Stimulated activated CD4-positive, alpha-beta T cell treated with anti-CD3 and anti-CD28 coated beads, Interleukin-1b, Interleukin-23, amount 100 ng/mL, for 48 hours (primary cell): ENCODE measurements around the gene GJC2.

Experiments
- DNase-seq: peaks from one replicate; pipeline ENCODE4 v3.0.0-alpha.2; 2020

Gene GJC2

DNA sequence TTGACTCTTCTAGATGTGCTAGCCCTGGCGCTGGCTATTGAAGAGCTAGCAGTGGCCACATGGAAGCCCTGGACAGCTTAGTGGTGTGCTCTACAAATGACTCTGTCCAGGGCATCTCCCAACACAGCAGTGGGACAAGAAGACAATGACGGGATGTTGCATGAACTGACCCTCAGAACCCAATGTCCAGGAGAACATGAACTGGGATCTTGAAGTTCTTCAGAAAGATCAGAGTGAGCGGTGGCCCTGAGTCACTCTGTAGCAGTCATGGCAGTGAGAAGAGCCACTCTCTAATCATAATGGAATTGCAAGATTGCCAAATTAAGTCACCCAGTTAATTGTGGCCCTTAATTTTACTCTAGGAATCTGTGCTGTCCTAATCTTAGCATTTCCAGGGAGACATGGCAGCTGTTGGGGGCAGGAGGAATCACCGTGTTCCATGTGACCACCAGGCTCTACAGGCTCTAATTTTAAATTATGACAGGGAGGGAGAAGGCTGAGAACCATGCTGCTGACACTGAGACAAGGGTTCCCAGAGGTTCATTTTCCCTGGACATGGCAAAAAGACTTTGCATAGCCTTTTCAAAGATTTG is 47.9 kb downstream of the GJC2 start:
- no peak for DNase-seq

DNA sequence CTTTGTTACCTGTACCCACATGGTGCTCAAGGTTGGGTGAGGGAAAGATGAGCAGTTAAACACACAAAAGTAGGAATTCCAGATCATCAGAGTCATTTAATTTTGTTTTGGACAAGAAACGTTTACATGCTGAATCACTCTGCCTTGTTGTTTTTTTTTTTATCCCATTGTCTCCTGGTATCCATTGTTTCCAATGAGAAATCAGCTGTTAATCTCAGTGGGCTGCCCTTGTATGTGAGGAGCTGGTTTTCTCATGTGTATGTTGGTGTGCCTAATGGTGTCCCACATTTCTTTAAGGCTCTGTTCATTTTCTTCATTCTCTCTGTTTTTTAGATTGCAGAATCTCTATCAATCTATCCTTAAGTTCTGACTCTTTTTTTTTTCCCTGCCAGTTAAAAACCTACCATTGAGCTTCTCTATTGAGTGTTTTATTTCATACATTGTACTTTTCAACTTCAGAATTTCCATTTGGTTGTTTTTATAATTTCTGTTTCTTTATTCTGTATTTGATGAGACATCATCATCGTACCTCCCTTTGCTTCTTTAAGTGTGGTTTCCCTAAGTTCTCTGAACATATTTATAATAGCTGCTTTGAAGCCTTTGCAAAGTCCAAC is 49.4 kb downstream of the GJC2 start:
- no peak for DNase-seq

DNA sequence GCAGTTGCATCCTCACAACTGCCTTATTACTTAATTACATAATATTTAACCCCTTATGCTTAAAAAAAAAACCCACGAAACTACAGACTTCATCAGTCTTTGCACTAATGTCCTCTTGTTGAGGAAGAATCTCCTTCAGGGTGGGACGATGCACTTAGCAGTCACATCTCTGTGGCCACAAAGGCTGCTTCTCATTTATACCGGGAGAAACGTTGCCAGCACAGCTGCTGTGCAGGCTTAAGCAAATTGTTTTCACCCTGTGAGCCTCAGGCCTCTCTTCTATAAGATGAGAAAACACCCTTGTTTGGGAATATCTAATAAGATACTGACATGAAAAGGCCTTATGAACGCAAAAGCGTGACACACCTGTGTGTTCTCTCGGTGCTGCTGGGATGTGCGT is 55.2 kb downstream of the GJC2 start:
- no peak for DNase-seq

DNA sequence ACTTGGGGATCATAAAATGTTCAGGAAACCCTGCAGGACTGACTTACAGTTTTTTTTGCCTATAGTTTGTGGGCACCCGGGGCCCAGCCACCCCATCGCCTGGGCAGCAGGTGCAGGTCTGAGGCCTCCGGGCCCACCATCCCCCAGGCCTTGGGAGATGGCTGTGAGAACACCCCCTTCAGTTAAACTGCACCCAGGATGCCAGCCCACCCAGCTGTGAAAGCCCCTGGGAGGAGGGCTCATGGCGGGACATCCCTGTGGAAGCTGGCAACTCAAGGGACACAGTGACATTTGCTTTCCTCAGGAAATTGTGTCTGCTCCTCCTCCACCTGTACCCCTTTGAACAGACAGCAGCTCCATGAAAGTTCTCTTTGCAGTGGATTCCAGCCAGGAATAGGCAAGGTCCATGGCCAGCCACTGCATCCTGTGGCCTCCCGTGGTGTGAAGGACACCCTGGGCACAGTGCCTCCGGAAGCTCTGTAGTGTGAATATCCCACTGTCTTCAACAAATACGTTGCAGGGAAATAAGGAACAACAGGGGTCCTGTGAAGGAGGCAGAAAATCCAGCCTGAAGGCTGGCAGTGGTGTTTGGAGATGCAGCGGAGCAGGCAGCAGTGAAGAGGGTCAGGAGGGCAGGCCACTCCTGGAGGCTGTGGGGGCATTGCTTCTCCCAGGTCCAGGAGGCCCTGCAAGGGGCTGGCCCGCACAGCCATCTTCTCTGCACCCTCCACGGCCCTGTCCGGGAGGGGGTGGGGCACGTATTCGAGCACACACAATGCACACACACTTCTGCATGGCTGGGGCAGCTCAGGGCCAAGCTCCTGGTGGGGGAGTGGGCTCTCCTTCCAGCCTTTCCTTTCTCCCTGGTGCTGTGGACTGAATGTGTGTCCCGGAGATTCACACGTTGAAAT is 56.1 kb downstream of the GJC2 start:
- DNase-seq, result no peak

DNA sequence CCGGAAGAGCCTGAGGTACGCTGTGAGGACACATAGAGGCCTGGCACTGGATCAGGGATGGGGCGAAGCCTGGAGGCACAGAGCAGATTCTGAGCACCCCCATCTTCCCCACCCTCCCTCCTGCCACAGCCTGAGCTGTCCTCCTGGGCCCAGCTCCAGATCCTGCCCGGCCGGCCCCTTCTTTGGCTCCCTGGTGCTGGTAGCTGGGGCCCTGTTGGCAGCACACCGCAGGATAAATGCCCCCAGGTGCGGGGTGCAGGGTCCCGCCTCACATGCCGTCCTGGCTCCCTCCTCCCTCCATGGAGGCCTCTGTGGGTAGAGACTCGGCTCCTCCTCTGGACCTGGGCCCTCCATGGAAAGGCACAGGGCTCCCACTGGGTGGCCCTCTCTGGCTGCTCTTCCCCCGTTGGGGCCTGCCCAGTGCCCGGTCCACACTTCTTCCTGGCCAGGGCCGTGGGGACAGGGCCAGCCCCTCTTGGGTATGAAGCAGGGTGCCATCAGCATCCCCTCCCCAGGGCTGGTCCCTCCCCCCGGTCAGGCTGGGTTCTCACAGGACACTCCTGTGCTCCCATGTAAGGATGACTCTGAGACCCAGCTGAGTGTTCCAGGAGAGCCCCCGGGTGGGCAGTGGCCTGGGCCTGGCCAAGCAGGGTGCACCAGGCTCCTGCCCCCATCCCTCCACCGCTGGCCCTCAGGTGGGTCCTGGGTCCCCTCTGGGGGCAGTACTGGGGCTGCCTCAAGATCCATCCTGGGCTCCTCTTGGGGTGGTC is 57.0 kb downstream of the GJC2 start:
- DNase-seq, result no peak

DNA sequence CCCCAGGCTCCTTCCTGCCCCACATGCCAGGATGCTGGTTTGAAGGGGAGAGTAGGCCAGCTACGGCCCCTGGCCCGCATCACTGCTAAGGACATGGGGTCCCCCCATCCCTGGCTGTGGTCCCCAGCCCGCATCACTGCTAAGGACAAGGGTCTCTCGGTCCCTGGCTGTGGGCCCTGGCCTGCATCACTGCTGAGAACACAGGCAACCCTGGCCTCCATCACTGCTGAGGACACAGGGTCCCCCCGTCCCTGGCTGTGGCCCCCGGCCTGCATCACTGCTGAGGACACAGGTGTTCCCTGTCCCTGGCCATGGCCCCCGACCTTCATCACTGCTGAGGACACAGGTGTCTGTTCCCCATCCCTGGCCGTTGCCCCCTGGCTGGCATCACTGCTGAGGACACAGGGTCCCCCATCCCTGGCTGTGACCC is 57.7 kb downstream of the GJC2 start:
- DNase-seq, result no peak

DNA sequence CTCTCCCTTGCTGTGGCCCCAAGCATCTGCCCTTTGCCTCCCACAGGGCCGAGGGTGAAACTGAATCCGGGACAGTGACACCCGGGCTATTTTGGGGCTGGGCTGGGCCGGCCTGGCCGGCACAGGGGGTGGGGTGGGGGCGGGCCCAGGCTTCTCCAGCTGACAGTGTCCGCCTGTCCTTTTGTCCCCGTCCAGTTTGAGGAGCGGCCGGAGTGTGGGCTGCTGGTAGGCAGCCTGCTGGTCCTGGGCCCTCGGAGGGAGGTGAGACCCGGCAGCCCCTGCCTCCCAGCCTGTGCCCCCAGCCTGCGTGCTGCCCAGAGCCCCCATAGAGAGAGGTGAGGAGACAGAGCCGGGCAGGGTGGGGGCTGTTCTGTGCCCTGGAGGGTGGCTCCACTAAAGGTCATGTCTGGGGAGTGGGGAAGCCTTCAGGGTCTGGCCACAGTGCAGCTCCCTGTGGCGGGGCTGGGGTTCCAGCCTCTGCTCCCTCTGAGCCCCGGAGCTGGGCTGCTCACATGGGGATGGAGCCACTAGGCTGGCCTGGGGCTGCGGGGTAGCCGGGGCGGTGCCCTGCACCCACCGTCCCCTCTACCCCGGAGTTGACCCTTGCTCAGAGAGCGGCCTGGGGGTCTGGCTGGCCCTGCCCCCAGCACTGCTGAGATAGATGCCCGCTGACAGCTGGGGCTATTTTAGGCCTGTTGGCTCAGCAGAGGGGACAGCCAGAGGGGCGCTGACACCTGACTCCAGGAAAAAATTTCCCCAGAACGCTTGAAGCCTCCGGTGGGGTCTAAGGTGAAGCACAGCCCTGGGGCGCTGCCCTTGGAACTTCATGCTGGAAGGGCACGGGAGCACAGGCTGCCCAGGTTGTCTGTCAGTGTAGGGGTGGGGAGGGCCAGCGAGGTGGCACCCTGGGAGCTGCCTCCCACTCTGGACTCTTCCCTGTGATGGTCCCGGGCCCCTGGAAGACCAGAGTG is 58.4 kb downstream of the GJC2 start, which contains the start of gene OBSCN:
OBSCN (plus strand) TSS at position 194 of the 971 bp plus-strand sequence. CDS start 3,740 bp downstream, outside the sequence.
- no peak for DNase-seq

DNA sequence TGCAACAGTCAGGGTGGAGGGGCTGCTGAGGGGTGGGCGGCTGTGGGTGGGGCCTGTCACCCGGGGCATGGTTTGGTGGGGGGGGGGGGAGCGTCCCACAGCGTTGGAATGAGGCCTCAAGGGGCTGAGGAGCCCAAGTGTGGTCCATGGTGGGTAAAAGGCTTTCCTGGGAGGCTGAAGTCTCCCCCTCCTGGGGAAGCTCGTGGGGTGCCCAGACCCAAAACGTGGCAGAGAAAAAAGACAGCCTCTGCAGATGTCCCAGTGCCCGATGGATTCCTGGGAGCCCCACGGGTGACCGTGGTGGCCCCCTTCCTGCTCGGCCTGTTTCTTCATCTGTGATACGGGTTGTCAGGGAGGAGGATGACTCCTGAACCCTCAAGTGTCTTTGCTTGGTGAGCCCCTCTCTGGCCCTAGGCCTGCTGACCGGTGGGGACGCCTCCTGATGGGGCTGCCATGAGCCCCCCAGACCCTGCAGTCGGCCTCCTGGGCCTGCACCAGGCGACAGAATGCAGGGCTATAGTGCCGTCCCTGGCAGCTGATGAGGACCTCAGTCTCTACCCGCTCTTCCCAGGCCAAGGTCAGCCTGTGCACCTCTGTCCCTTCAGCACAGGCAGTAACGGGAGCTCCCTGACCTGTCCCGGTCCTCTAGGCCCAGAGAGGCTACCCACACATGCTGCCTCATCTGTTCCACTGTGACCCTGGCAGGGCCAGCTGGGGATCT is 59.3 kb downstream of the GJC2 start:
- DNase-seq, result no peak
